K562 (cell line): ENCODE measurements around the gene CNTROB. TPM values are rescaled to one million over a fixed set of nuclear protein-coding genes. Genes with fewer than 3 reads are reported as not detected.

Experiments
- ATF6 ChIP-seq: sonication (generic); formaldehyde crosslinking; IDR thresholded peaks from 2 replicates; pipeline ENCODE4 v1.4.0; 2020; ENCODE audit warnings: mild to moderate bottlenecking, missing genetic modification reagents
- C11orf30 ChIP-seq: fragments of 450-650 bp; IDR thresholded peaks from 2 replicates; pipeline ENCODE4 v1.6.1; 2016; ENCODE audit warnings: low read depth, mild to moderate bottlenecking
- CC2D1A ChIP-seq: fragments of 450-650 bp; IDR thresholded peaks from 2 replicates; pipeline ENCODE4 v1.6.1; 2017; ENCODE audit warnings: mild to moderate bottlenecking
- CCNT2 ChIP-seq: IDR thresholded peaks from 2 replicates; pipeline ENCODE4 v1.6.1; 2011; ENCODE audit warnings: borderline replicate concordance, low read depth, mild to moderate bottlenecking, moderate library complexity, mixed read lengths, low read length; ENCODE audit not compliant: insufficient read length; ENCODE audit errors: extremely low read depth
- CREB1 ChIP-seq, 2 experiments: sonication (generic) in 1 of 2; formaldehyde crosslinking in 1 of 2; IDR thresholded peaks; 2 replicates each; pipeline versions ENCODE4 v1.6.1 to v1.8.0; 2012 to 2022; ENCODE audit warnings: inconsistent platforms in 1 of 2, mild to moderate bottlenecking in 1 of 2, missing genetic modification reagents in 1 of 2, moderate library complexity in 1 of 2
- DNMT1 ChIP-seq: fragments of 450-650 bp; IDR thresholded peaks from 2 replicates; pipeline ENCODE4 v1.6.1; 2016; ENCODE audit warnings: antibody characterized with exemption, mild to moderate bottlenecking
- ERF ChIP-seq: fragments of 450-650 bp; formaldehyde crosslinking; IDR thresholded peaks from 2 replicates; pipeline ENCODE4 v1.4.0; 2020; ENCODE audit warnings: mild to moderate bottlenecking, mixed read lengths
- HOXB6 ChIP-seq: fragments of 250-450 bp; sonication (Bioruptor Pico); IDR thresholded peaks from 2 replicates; pipeline ENCODE4 v1.5.1; 2022; ENCODE audit warnings: mild to moderate bottlenecking, borderline replicate concordance
- IRF1 ChIP-seq: sonication (generic); formaldehyde crosslinking; IDR thresholded peaks from 2 replicates; pipeline ENCODE4 v1.8.0; 2022; ENCODE audit warnings: missing genetic modification reagents, mild to moderate bottlenecking, borderline replicate concordance
- KLF13 ChIP-seq: fragments of 450-650 bp; IDR thresholded peaks from 2 replicates; pipeline ENCODE4 v1.6.1; 2016; ENCODE audit warnings: missing genetic modification characterization, low read depth, mild to moderate bottlenecking, missing compliant biosample characterization, moderate library complexity, borderline replicate concordance
- MCM7 ChIP-seq, 2 experiments: fragments of 450-650 bp; IDR thresholded peaks; 2 replicates each; pipeline ENCODE4 v1.6.1; 2016 to 2018
- RBM34 ChIP-seq: fragments of 200-400 bp; formaldehyde crosslinking; IDR thresholded peaks from 2 replicates; pipeline ENCODE4 v1.6.1; 2018; ENCODE audit warnings: low read length, borderline replicate concordance; ENCODE audit not compliant: insufficient read depth
- SREBF1 ChIP-seq: fragments of 150-350 bp; IDR thresholded peaks from 2 replicates; pipeline ENCODE4 v1.6.1; 2014; ENCODE audit warnings: antibody characterized with exemption, low read depth, low read length, borderline replicate concordance
- ZBED1 ChIP-seq: IDR thresholded peaks from 2 replicates; pipeline ENCODE4 v1.6.1; 2014
- ZBTB43 ChIP-seq: sonication (generic); formaldehyde crosslinking; IDR thresholded peaks from 2 replicates; pipeline ENCODE4 v1.8.0; 2023; ENCODE audit warnings: mild to moderate bottlenecking, missing genetic modification reagents
- ZNF12 ChIP-seq: sonication (generic); formaldehyde crosslinking; IDR thresholded peaks from 2 replicates; pipeline ENCODE4 v1.4.0; 2020; ENCODE audit warnings: mild to moderate bottlenecking, missing genetic modification reagents
- ZNF124 ChIP-seq: sonication (generic); formaldehyde crosslinking; IDR thresholded peaks from 2 replicates; pipeline ENCODE4 v1.8.1; 2022; ENCODE audit warnings: missing genetic modification reagents
- ZNF232 ChIP-seq: sonication (generic); formaldehyde crosslinking; IDR thresholded peaks from 2 replicates; pipeline ENCODE4 v1.8.0; 2022; ENCODE audit warnings: mild to moderate bottlenecking, missing genetic modification reagents
- ZNF280B ChIP-seq: fragments of 250-450 bp; sonication (Bioruptor Pico); IDR thresholded peaks from 2 replicates; pipeline ENCODE4 v1.5.1; 2021; ENCODE audit warnings: mild to moderate bottlenecking
- ZNF696 ChIP-seq: fragments of 250-450 bp; sonication (Bioruptor Pico); conservative IDR thresholded peaks from 2 replicates; pipeline ENCODE4 v1.4.0; 2020; ENCODE audit warnings: mild to moderate bottlenecking, moderate library complexity
- polyA plus RNA-seq, 8 experiments: library from polyadenylated mRNA; depleted of rRNA in 4 of 8; stranded (reverse) in 5 of 8; unstranded in 3 of 8; fragments of >200 nt; fragmentation: Nextera tagmentation in 2 of 8; fragmentation: Illumina TruSeq in 1 of 8; extraction: Ambion mirVana in 2 of 8; extraction: Trizol in 1 of 8; gene quantifications; 2 replicates each; pipeline versions ENCODE4 v1.2.1 to v1.2.3, GENCODE V29; 2011 to 2014; ENCODE audit warnings: inconsistent platforms in 1 of 8, missing spikeins in 1 of 8
- total RNA-seq, 7 experiments: library from RNA; depleted of rRNA in 6 of 7; stranded (reverse); fragments of >200 nt in 6 of 7; fragmentation: Illumina TruSeq in 2 of 7; extraction: Trizol in 2 of 7; gene quantifications; 2 replicates each; pipeline versions ENCODE4 v1.2.1 to v1.2.3, GENCODE V29; 2011 to 2021; ENCODE audit warnings: low replicate concordance in 1 of 7
- TF ChIP-seq, protein P1 (sequence below): IDR thresholded peaks from 2 replicates; pipeline ENCODE4 v1.6.1; 2014; ENCODE audit warnings: antibody characterized with exemption

The CNTROB gene
- total and polyA plus RNA-seq, 9 of the 15 experiments (the other 6 are each of a cell fraction or from before 2014, with no cell fraction given): 1.9 to 33.3 (median 23.0) TPM

GRCh38 chr17:7885367-7886226 lies 46.4 kb upstream of the CNTROB start (continued):
- TF ChIP-seq ZBTB43 (CRISPR knock-in tag) (no peak), ZNF12 (CRISPR knock-in tag) (no peak), SREBF1 (no peak), IRF1 (CRISPR knock-in tag) (no peak), RBM34 (no peak), ZNF232 (CRISPR knock-in tag) (no peak), ZBED1 (no peak), CREB1 (IDR thresholded peaks at IDR 0.05) (no peak), CREB1 (CRISPR knock-in tag; IDR thresholded peaks at IDR 0.05) (no peak), ATF6 (CRISPR knock-in tag) (no peak), ZNF280B (CRISPR knock-in tag) (no peak), DNMT1 (no peak), CC2D1A (0 out of 2 replicates have a peak, but pooled peaks have one; percentile 17), MCM7 (IDR thresholded peaks at IDR 0.05) (no peak), HOXB6 (CRISPR knock-in tag) (no peak), ZNF696 (no peak), CCNT2 (peak; percentile 50), ERF (CRISPR knock-in tag) (no peak), ZNF124 (CRISPR knock-in tag) (no peak), KLF13 (tag) (no peak), C11orf30 (no peak)
- TF ChIP-seq, protein P1, sequence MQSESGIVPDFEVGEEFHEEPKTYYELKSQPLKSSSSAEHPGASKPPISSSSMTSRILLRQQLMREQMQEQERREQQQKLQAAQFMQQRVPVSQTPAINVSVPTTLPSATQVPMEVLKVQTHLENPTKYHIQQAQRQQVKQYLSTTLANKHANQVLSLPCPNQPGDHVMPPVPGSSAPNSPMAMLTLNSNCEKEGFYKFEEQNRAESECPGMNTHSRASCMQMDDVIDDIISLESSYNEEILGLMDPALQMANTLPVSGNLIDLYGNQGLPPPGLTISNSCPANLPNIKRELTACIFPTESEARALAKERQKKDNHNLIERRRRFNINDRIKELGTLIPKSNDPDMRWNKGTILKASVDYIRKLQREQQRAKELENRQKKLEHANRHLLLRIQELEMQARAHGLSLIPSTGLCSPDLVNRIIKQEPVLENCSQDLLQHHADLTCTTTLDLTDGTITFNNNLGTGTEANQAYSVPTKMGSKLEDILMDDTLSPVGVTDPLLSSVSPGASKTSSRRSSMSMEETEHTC: no peak
